ENCODE measurements around the gene NR2F2.

The NR2F2 gene

GRCh38 chr15:96330450-96331143 lies at the start of gene NR2F2:
Gene NR2F2, plus strand, starts transcription at chr15:96330700. Its CDS starts 1,406 bp downstream, at chr15:96332106.
- no peak for DNase-seq

- DNase-seq = no peak
These were observed 45.2 kb upstream of the NR2F2 start for GRCh38 chr15:96285305-96285704.

GRCh38 chr15:96285729-96286254 lies 44.7 kb upstream of the NR2F2 start:
- DNase-seq = no peak

- DNase-seq = no peak
These were observed 39.8 kb upstream of the NR2F2 start for GRCh38 chr15:96290679-96291078.

- no peak for DNase-seq
These were observed 37.9 kb upstream of the NR2F2 start for GRCh38 chr15:96292635-96293034.

- no peak for DNase-seq
These were observed 37.1 kb upstream of the NR2F2 start for GRCh38 chr15:96293441-96293840.

GRCh38 chr15:96294766-96295165 lies 35.7 kb upstream of the NR2F2 start:
- DNase-seq = no peak

- no peak for DNase-seq
These were observed 34.2 kb upstream of the NR2F2 start for GRCh38 chr15:96296264-96296663.

- no peak for DNase-seq
These were observed 32.7 kb upstream of the NR2F2 start for GRCh38 chr15:96297783-96298182.

GRCh38 chr15:96298217-96298616 lies 32.3 kb upstream of the NR2F2 start:
- no peak for DNase-seq

GRCh38 chr15:96300836-96301235 lies 29.7 kb upstream of the NR2F2 start:
- no peak for DNase-seq

- DNase-seq = no peak
These were observed 26.9 kb upstream of the NR2F2 start for GRCh38 chr15:96303503-96304056.

- no peak for DNase-seq
These were observed 25.7 kb upstream of the NR2F2 start for GRCh38 chr15:96304839-96305238.

- DNase-seq = no peak
These were observed 24.2 kb upstream of the NR2F2 start for GRCh38 chr15:96306321-96306720.

- no peak for DNase-seq
These were observed 22.6 kb upstream of the NR2F2 start for GRCh38 chr15:96307856-96308394.

GRCh38 chr15:96309143-96309660 lies 21.3 kb upstream of the NR2F2 start:
- DNase-seq = no peak

- no peak for DNase-seq
These were observed 19.1 kb upstream of the NR2F2 start for GRCh38 chr15:96311256-96311955.

- DNase-seq = no peak
These were observed 18.6 kb upstream of the NR2F2 start for GRCh38 chr15:96311956-96312294.

GRCh38 chr15:96312641-96313335 lies 17.7 kb upstream of the NR2F2 start:
- no peak for DNase-seq

GRCh38 chr15:96314518-96314917 lies 16.0 kb upstream of the NR2F2 start:
- DNase-seq = no peak

- DNase-seq = no peak
These were observed 15.5 kb upstream of the NR2F2 start for GRCh38 chr15:96314963-96315362.

GRCh38 chr15:96316953-96317629 lies 13.4 kb upstream of the NR2F2 start:
- DNase-seq = no peak

Measured in NCI-H2029 treated with DMSO at 0.1 percent for 48 hours (cell line).